Loucy (cell line): ENCODE data around the gene SLIT1.

Experiments
- H2AFZ ChIP-seq: fragments of 200-600 bp; sonication (generic); 2 replicates; pipeline ENCODE4 v1.6.0; 2016; ENCODE audit warnings: antibody characterized with exemption, mild to moderate bottlenecking, low read length, moderate library complexity
- H3F3A ChIP-seq: fragments of 200-600 bp; 2 replicates; pipeline ENCODE4 v1.6.0; 2016; ENCODE audit warnings: antibody characterized with exemption, low read depth, mild to moderate bottlenecking
- H3K27me3 ChIP-seq: fragments of 200-600 bp; sonication (generic); 2 replicates; pipeline ENCODE4 v1.6.1; 2014; ENCODE audit warnings: low read length, mild to moderate bottlenecking; ENCODE audit not compliant: insufficient read depth, poor library complexity, severe bottlenecking
- H3K36me3 ChIP-seq: fragments of 200-600 bp; sonication (generic); 2 replicates; pipeline ENCODE4 v1.6.1; 2016; ENCODE audit warnings: low read length; ENCODE audit not compliant: insufficient read depth
- H3K4me1 ChIP-seq: fragments of 200-600 bp; sonication (generic); 2 replicates; pipeline ENCODE4 v1.5.1; 2014; ENCODE audit warnings: low read length, mild to moderate bottlenecking; ENCODE audit not compliant: insufficient read depth, poor library complexity, severe bottlenecking
- H3K4me2 ChIP-seq: fragments of 200-600 bp; sonication (generic); 2 replicates; pipeline ENCODE4 v1.6.0; 2014; ENCODE audit warnings: antibody characterized with exemption, low read length, low read depth, mild to moderate bottlenecking; ENCODE audit not compliant: poor library complexity, severe bottlenecking
- H3K4me3 ChIP-seq: fragments of 200-600 bp; sonication (generic); 2 replicates; pipeline ENCODE4 v1.5.1; 2014; ENCODE audit warnings: low read length, mild to moderate bottlenecking, mixed read lengths; ENCODE audit not compliant: poor library complexity, severe bottlenecking
- H3K79me2 ChIP-seq: fragments of 200-600 bp; sonication (generic); 2 replicates; pipeline ENCODE4 v1.6.1; 2014; ENCODE audit warnings: low read length; ENCODE audit not compliant: insufficient read depth
- H3K9ac ChIP-seq: fragments of 200-600 bp; sonication (generic); 2 replicates; pipeline ENCODE4 v1.6.0; 2014; ENCODE audit warnings: mild to moderate bottlenecking, low read depth, low read length, moderate library complexity; ENCODE audit not compliant: poor library complexity, severe bottlenecking
- H3K9me2 ChIP-seq: fragments of 200-600 bp; sonication (generic); replicated peaks from 2 replicates; pipeline ENCODE4 v1.6.1; 2016; ENCODE audit warnings: low read depth, low read length, mixed read lengths
- H3K9me3 ChIP-seq: fragments of 200-600 bp; sonication (generic); 2 replicates; pipeline ENCODE4 v1.6.1; 2014; ENCODE audit warnings: mild to moderate bottlenecking, antibody characterized with exemption, low read length, low read depth; ENCODE audit not compliant: insufficient read depth
- H4K20me1 ChIP-seq: fragments of 200-600 bp; sonication (generic); 2 replicates; pipeline ENCODE4 v1.6.0; 2014; ENCODE audit warnings: antibody characterized with exemption, low read length, mild to moderate bottlenecking; ENCODE audit not compliant: insufficient read depth, poor library complexity, severe bottlenecking
- EZH2phosphoT487 ChIP-seq: fragments of 200-600 bp; IDR thresholded peaks from 2 replicates; pipeline ENCODE4 v1.6.1; 2018; ENCODE audit warnings: antibody characterized with exemption, mild to moderate bottlenecking, moderate library complexity, borderline replicate concordance
- TF ChIP-seq, protein P1 (sequence below): fragments of 200-600 bp; sonication (generic); conservative IDR thresholded peaks from 2 replicates; pipeline ENCODE4 v1.5.1; 2014; ENCODE audit warnings: mild to moderate bottlenecking, antibody characterized with exemption, low read length

SLIT1 gene

DNA sequence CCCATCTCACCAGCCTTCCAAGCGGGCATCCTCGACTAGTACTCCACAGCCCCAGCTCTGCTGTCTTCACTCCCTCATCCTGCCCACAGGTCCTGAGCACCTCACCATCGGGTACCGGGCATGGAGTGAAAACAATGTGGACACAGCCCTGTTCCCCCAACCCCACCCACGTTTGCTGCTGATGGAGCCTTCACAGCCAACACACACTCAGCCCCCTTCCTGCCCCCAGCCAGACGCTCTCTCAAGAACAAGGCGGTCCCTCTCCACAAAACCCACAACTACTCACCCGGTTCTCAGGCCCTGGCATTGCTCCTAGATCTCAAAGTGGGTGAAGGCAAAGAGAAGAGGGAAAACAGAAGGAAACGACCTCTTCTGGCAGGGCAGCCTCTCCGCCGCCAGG is 56.1 kb downstream of the SLIT1 start:
- no peaks in the 10 kb centered on the region for H3K9me3 ChIP-seq
- H3K9ac ChIP-seq, result no peak overlapping the region
- H3K4me2 ChIP-seq, result no peak overlapping the region
- no peaks in the 10 kb centered on the region for H3K36me3 ChIP-seq
- no peaks in the 10 kb centered on the region for H3K27me3 ChIP-seq
- H3F3A ChIP-seq, result no peaks in the 10 kb centered on the region
- no peaks in the 10 kb centered on the region for H4K20me1 ChIP-seq
- H3K79me2 ChIP-seq, result no peaks in the 10 kb centered on the region
- no peaks in the 10 kb centered on the region for H3K4me1 ChIP-seq
- TF ChIP-seq, protein P1, sequence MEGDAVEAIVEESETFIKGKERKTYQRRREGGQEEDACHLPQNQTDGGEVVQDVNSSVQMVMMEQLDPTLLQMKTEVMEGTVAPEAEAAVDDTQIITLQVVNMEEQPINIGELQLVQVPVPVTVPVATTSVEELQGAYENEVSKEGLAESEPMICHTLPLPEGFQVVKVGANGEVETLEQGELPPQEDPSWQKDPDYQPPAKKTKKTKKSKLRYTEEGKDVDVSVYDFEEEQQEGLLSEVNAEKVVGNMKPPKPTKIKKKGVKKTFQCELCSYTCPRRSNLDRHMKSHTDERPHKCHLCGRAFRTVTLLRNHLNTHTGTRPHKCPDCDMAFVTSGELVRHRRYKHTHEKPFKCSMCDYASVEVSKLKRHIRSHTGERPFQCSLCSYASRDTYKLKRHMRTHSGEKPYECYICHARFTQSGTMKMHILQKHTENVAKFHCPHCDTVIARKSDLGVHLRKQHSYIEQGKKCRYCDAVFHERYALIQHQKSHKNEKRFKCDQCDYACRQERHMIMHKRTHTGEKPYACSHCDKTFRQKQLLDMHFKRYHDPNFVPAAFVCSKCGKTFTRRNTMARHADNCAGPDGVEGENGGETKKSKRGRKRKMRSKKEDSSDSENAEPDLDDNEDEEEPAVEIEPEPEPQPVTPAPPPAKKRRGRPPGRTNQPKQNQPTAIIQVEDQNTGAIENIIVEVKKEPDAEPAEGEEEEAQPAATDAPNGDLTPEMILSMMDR, result no peak
- TF ChIP-seq EZH2phosphoT487, result no peak
- H3K4me3 ChIP-seq, result no peak overlapping the region
- no peaks in the 10 kb centered on the region for H3K9me2 ChIP-seq
- no peak overlapping the region for H2AFZ ChIP-seq

DNA sequence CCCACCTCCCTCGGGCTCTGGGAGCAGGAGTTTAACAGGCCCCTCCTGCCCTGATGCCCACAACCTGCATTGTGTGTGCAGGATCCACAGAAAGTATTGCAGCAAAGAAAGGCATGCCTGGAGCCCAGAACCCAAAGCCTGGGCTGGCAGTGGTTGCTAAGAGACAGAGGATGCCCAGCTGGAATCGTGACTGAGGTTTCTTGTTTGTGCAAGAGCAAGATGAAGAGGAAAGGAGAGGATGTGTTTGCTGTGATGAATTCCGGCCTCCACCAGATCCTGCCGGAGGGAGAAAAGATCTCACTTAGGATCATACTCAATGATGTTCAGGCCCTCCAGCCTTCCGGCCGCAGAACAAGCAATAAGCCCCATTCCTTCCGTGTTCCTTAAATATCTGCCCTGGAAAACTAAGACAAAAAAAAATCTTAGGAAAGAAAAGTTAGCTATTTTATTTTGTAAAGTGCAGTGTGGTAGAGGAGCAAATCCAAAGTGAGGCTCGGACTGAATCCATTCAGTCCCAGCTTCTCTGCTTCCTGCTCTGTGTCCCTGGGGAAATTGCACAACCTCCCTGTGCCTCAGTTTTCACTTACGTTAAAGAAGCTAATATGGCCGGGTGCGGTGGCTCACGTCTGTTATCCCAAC is 57.1 kb downstream of the SLIT1 start:
- Histone ChIP-seq H3K27me3 (no peaks in the 10 kb centered on the region), H3K9me2 (no peaks in the 10 kb centered on the region), H4K20me1 (no peaks in the 10 kb centered on the region), H3K4me3 (no peak overlapping the region), H3K36me3 (no peaks in the 10 kb centered on the region), H3F3A (no peaks in the 10 kb centered on the region), H2AFZ (no peak overlapping the region), H3K4me1 (no peaks in the 10 kb centered on the region), H3K4me2 (no peak overlapping the region), H3K79me2 (no peaks in the 10 kb centered on the region), H3K9ac (no peak overlapping the region), H3K9me3 (no peaks in the 10 kb centered on the region)
- no peak for TF ChIP-seq EZH2phosphoT487
- TF ChIP-seq, protein P1, result no peak

DNA sequence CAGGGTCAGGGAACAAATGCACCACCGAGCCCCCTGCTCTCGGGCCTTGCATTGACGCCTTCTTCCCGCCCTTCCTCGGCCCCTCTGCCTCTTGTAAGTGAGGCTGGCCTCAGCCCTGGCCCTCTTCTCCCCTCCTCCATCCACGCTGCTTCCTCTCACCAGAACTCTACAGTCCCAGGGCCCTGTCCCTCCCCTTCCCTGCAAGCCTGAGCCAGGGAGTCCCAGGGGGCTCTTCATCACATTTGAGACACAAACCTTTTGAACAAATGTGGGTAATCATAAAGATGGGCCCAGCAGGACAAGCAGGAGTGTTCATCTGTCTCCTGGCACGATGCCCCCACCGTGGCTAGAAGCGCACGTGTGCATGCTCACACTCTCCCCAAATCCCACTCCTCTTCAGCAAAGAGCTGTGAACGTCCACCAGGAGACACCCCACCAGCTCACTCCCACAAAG is 57.7 kb downstream of the SLIT1 start:
- H3K4me2 ChIP-seq, result no peak overlapping the region
- TF ChIP-seq, protein P1, result no peak
- TF ChIP-seq EZH2phosphoT487, result no peak
- H3K4me1 ChIP-seq, result no peaks in the 10 kb centered on the region
- H3K9me3 ChIP-seq, result no peaks in the 10 kb centered on the region
- no peaks in the 10 kb centered on the region for H3K79me2 ChIP-seq
- no peaks in the 10 kb centered on the region for H3K9me2 ChIP-seq
- no peaks in the 10 kb centered on the region for H4K20me1 ChIP-seq
- no peaks in the 10 kb centered on the region for H3K27me3 ChIP-seq
- no peaks in the 10 kb centered on the region for H3K36me3 ChIP-seq
- H2AFZ ChIP-seq, result no peak overlapping the region
- H3K4me3 ChIP-seq, result no peak overlapping the region
- no peaks in the 10 kb centered on the region for H3F3A ChIP-seq
- H3K9ac ChIP-seq, result no peak overlapping the region
